Kasumi-1 (cell line): Measurements from ENCODE around the gene UBA1.

ENCODE experiments used
- DNase-seq, 2 experiments: peaks; one replicate each; lab custom pipeline; 2025; lab: John Stamatoyannopoulos, UW

The UBA1 gene

GRCh38 chrX:47169726-47170515 lies 23.7 kb upstream of the UBA1 start:
- DNase-seq: no peak

GRCh38 chrX:47170861-47171692 lies 22.6 kb upstream of the UBA1 start:
- no peak for DNase-seq

GRCh38 chrX:47171996-47172395 lies 21.6 kb upstream of the UBA1 start:
- no peak for DNase-seq

GRCh38 chrX:47172549-47172948 lies 21.1 kb upstream of the UBA1 start:
- DNase-seq: no peak

- DNase-seq: no peak
These were observed 20.4 kb upstream of the UBA1 start for GRCh38 chrX:47172971-47173792.

GRCh38 chrX:47174376-47174775 lies 19.3 kb upstream of the UBA1 start:
- DNase-seq: no peak

- DNase-seq: no peak
These were observed 18.6 kb upstream of the UBA1 start for GRCh38 chrX:47174846-47175587.

- DNase-seq: no peak
These were observed 18.0 kb upstream of the UBA1 start for GRCh38 chrX:47175588-47175980.

GRCh38 chrX:47176101-47176740 lies 17.4 kb upstream of the UBA1 start:
- DNase-seq: no peak

GRCh38 chrX:47177079-47177478 lies 16.6 kb upstream of the UBA1 start:
- no peak for DNase-seq

GRCh38 chrX:47178337-47178736 lies 15.3 kb upstream of the UBA1 start:
- no peak for DNase-seq

GRCh38 chrX:47179221-47179927 lies 14.3 kb upstream of the UBA1 start:
- DNase-seq: no peak

GRCh38 chrX:47179928-47180255 lies 13.7 kb upstream of the UBA1 start:
- no peak for DNase-seq

- DNase-seq: no peak
These were observed 13.3 kb upstream of the UBA1 start for GRCh38 chrX:47180346-47180745.

- no peak for DNase-seq
These were observed 12.3 kb upstream of the UBA1 start for GRCh38 chrX:47181301-47181700.

- no peak for DNase-seq
These were observed 11.4 kb upstream of the UBA1 start for GRCh38 chrX:47182106-47182700.

GRCh38 chrX:47184486-47184885 lies 9.1 kb upstream of the UBA1 start:
- no peak for DNase-seq

GRCh38 chrX:47185241-47185640 lies 8.4 kb upstream of the UBA1 start:
- DNase-seq: no peak

GRCh38 chrX:47186096-47186740 lies 7.4 kb upstream of the UBA1 start:
- DNase-seq: no peak
